ENCODE measurements around the gene PRSS48.

Gene PRSS48

DNA sequence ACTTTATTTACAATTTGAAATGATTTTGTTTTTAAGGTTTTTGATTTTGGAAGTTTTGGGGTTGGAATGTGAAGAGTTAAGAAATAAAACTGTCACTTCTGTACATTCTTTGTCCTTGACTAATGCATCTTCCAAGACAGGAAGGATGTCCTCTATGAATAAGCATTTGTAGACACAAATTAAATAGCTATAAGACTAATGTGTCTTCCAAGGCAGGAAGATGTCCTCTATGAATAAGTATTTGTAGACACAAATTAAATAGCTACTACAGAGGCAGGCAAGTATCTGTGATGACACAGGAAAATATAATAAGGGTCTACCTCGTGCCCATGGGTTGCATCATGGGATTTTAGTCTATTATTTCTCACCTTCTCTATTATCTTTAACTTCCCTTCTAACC, 14.5 kb downstream of the PRSS48 start:
- DNase-seq (ENCODE audit: insufficient read length, low spot score) (no peak), FAIRE-seq (no peak)
- no peak for TF ChIP-seq POLR2A (IDR thresholded peaks at IDR 0.05; ENCODE audit: low read depth, low read length)

DNA sequence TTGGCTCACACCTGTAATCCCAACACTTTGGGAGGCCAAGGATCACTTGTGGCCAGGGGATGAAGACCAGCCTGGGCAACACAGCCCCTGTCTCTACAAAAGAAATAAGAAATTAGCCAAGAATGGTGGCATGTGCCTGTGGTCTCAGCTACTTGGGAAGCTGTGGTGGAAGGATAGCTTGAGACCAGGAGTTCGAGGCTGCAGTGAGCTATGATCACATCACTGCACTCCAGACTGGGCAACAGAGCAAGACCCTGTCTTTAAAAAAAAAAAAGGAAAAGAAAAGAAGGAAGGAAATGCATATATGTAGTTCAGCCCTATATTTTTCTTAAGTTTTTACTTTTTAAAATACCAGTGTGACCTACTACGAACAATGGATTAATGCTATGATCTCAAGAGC, 15.1 kb downstream of the PRSS48 start:
- TF ChIP-seq POLR2A (IDR thresholded peaks at IDR 0.05; ENCODE audit: low read depth, low read length): no peak
- FAIRE-seq (no peak), DNase-seq (ENCODE audit: insufficient read length, low spot score) (no peak)

DNA sequence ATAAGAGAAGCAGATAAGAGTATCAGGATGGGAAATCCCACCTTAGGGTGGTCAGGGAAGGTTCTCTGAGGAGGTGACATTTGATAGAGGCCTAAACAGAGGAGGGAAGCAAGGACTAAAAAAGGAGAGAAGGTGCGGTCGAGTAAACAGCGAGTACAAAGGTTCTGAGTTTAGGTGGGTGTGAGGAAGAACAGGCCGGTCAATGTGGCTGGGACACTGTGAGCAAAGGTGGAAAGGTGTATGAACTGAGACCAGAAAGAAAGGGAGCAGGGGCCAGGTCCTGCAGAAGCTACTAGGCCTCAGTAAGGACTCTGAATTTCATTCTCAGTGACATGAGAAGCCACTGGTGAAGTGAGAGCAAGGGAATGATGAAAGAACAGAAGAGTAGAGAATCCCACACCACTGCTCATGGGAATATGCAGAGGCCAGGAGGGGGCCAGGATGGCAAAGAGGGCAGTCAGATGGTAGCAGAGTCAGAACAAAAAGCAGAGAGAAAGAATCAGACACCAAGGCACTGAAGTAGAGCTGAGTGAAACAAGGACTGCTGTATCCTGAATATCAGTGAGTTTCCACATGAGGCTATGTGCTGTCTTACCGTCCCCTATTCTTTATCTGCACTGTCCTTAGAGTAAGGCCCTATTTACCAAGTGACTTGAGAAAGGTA, 18.0 kb downstream of the PRSS48 start:
- FAIRE-seq (no peak), DNase-seq (ENCODE audit: insufficient read length, low spot score) (no peak)
- no peak for TF ChIP-seq POLR2A (IDR thresholded peaks at IDR 0.05; ENCODE audit: low read depth, low read length)

DNA sequence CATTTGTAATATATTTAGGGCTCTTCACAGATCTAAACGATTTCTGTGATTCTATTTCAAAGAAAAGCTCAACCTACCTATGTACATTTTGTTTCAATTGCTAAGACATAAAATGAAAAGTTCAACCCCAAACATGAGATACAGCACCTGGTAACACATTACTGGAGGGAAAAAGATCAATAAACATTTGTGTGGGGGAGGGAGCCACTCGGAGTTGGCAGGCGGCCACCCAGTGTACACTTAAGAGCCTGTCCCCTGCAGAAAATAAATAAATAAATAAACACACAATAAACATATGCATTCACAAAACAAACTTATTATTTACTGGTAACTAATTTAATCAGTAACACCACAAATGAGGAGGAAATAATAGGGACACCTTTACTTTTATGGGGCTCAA, 19.3 kb downstream of the PRSS48 start:
- TF ChIP-seq POLR2A (IDR thresholded peaks at IDR 0.05; ENCODE audit: low read depth, low read length): no peak
- FAIRE-seq (no peak), DNase-seq (ENCODE audit: insufficient read length, low spot score) (no peak)

DNA sequence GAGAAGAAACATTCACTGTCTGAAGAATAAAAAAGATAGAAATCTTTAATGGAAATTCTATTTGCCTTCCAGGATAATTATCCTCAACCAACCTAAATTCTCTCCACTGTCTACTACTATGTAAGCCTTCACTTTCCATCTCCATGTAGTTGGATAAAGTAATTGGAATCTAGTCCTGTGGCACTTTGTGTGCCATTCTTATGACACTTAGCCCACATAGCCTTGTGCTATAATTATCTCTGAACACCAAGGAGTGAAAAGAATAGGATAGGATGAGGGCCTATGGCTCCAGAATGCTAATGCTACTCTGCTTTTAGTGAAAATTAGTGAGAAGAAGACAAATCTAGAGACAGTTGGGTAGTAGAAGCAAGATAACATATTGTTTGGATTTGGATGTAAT, 20.2 kb downstream of the PRSS48 start:
- FAIRE-seq (no peak), DNase-seq (ENCODE audit: insufficient read length, low spot score) (no peak)
- TF ChIP-seq POLR2A (IDR thresholded peaks at IDR 0.05; ENCODE audit: low read depth, low read length): no peak

DNA sequence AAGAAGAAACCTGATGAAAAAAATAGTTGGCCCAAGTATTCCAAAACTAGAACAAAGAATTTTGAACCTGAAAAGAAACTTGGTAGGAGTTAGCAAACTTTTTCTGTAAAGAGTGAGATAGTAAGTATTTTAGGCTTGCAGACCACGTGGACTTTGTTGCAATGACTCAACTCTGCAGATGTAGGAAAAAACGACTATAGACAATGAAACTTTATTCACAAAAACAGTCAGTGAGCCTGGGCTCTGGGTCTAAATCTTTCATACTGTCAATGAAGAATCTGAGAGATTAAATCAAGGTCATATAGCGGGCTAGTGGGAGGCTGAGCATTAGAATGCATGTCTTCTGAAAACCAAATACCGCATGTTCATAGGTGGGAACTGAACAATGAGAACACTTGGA, 25.5 kb downstream of the PRSS48 start:
- DNase-seq (ENCODE audit: insufficient read length, low spot score) (no peak), FAIRE-seq (no peak)
- no peak for TF ChIP-seq POLR2A (IDR thresholded peaks at IDR 0.05; ENCODE audit: low read depth, low read length)

DNA sequence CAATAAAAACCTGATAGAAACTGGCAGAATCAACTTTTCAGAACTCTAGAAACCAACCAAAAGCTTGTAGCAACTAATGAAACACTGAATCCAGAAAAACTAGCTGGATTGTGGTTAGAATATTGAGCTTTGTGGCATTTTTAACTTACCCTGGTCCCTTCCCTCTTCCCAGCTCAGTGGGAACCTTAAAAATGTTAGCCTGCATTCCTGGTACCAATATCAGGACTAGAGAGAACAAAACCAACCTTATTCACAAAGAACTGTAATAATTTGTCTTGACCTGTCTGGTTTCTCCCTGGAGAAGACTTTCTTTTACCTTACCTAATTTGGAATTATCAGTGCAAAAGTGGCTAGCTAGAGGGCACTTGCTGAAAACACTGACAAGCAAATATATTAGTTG, 27.3 kb downstream of the PRSS48 start:
- FAIRE-seq (no peak), DNase-seq (ENCODE audit: insufficient read length, low spot score) (no peak)
- TF ChIP-seq POLR2A (IDR thresholded peaks at IDR 0.05; ENCODE audit: low read depth, low read length): no peak

DNA sequence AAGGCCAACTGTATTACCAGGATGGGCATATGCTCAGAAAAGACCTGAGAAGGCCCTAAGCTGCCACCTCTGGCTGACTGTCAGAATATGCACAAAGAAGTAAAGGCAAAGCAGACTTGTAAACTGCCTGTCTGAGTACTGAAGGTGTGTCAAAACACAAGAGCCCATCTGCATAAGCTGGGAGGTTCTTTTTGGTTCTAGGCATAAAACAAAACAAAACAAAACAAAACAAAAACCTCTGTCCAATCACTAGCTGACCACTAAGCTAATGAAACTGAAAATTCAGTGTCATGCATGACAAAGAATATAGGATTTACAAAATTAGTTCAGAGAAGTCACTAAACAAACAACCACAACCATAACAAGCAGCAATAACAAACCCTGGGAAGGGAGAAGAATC, 27.8 kb downstream of the PRSS48 start:
- DNase-seq (ENCODE audit: insufficient read length, low spot score): no peak
- TF ChIP-seq POLR2A (IDR thresholded peaks at IDR 0.05; ENCODE audit: low read depth, low read length): no peak
- FAIRE-seq: no peak

DNA sequence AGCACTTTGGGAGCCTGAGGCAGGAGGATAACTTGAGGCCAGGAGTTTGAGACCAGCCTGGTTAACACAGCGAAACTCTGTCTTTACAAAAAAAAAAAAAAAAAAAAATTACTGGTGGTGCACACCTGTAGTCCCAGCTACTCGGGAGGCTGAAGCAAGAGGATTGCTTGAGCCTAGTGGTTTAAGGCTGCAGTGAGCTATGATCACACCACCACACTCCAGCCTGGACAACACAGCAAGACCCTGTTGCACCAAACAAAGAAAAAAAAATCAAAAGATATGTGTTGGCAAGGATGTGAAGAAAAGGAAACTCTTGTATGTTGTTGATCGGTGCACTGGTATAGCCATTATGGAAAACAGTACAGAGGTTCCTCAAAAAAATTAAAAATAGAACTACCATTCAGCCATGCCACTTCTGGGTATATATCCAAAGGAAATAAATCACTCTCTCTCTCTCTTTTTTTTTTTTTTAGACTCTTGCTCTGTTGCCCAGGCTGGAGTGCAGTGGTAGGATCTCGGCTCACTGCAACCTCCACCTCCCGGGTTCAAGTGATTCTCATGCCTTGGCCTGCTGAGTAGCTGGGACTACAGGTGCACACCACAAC, 33.3 kb downstream of the PRSS48 start:
- TF ChIP-seq POLR2A (IDR thresholded peaks at IDR 0.05; ENCODE audit: low read depth, low read length): no peak
- no peak for DNase-seq (ENCODE audit: insufficient read length, low spot score)
- no peak for FAIRE-seq

DNA sequence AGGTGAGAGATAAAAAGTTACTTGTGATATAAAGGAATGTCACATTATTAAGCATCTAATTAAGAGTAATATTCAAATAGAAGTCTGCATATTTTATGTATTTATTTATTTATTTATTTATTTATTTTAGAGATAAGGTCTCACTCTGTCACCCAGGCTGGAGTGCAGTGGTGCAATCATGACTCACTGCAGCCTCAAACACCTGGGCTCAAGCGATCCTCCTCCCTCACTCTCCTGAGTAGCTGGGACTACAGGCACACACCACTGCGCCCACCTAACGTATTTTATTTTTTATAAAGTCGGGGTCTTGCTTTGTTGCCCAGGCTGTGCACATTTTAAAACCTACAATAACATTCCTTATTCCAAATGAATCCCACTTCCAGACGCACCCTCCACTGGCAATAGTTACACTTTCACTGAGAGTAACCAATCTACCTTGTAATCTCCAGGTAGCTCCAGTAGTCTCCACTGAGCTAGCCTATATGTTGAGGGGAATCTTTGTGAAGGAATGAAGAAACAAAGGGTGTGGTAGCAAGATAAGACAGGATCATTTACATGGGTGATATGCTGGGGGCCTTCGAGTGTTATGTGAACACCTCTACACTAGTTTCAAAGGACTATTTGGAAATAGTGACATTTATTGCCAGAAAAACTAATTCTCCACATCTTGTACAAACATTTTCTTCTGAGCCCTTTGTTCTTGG, 36.5 kb downstream of the PRSS48 start:
- DNase-seq (ENCODE audit: insufficient read length, low spot score) (no peak), FAIRE-seq (no peak)
- TF ChIP-seq POLR2A (IDR thresholded peaks at IDR 0.05; ENCODE audit: low read depth, low read length): no peak

DNA sequence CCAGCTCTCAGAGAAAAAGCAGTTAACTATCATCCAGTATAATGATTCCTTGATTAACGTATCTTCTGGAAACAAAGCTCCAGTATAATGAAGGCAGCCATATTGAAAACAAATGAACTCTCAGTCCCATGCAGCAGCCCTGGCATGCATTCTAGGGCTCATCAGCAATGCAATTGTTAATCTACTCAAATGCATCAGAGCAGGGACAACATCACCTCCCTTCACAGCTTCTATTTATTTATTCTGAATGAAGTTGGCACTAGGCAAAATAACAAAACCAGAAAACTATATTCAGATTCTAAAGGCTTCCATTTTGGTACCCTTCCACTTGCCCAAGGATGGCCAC, 37.0 kb downstream of the PRSS48 start:
- no peak for TF ChIP-seq POLR2A (IDR thresholded peaks at IDR 0.05; ENCODE audit: low read depth, low read length)
- FAIRE-seq (no peak), DNase-seq (ENCODE audit: insufficient read length, low spot score) (no peak)

DNA sequence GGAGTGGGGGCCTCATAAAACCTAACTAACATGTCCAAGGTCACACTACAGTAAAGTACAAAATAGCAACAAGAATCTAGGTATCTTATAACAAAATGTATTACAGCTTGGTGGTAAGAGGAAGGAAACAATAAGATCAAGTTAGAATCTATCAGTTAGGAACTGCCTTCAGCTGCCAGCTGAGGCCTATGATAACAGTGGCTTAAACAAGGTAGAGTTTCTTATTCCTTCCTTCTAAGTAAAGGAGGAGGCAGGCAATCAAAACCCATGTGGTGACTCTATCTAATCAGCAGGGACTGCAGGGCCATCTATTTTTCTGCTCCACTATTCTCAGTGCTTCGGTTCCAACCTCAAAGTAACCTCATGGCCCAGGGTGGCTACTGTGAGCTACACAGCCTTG, 37.5 kb downstream of the PRSS48 start:
- FAIRE-seq: no peak
- TF ChIP-seq POLR2A (IDR thresholded peaks at IDR 0.05; ENCODE audit: low read depth, low read length): no peak
- DNase-seq (ENCODE audit: insufficient read length, low spot score): no peak

DNA sequence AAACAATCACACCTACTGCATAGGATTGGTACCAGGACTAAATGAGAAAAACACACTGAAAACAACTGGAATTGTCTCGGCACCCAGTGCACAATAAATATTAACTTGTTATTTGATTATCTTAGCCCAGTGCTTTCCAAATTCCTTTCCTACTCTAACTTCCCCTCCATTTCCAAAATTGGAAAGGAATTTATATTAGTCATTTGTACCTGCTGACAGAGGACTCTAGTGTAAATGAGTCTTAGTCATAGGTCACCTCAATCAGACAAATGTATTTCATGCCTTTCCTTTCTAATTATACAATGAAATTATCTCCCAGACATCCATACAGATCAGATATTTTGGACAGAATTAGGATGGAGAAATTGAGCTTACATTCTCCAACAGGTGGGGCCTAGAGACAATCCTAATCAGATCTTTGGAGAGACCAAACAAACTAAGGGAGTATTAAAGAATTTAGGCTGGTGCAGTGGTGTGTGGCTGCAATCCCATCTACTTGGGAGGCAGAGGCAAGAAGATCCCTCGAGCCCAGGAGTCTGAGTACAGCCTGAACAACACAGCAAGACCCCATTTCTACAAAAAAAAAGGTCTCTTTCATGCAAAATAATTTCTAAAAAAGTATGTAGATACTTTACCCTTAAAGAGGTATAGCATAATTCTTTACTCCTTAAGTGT, 38.4 kb downstream of the PRSS48 start:
- DNase-seq (ENCODE audit: insufficient read length, low spot score): no peak
- TF ChIP-seq POLR2A (IDR thresholded peaks at IDR 0.05; ENCODE audit: low read depth, low read length): no peak

DNA sequence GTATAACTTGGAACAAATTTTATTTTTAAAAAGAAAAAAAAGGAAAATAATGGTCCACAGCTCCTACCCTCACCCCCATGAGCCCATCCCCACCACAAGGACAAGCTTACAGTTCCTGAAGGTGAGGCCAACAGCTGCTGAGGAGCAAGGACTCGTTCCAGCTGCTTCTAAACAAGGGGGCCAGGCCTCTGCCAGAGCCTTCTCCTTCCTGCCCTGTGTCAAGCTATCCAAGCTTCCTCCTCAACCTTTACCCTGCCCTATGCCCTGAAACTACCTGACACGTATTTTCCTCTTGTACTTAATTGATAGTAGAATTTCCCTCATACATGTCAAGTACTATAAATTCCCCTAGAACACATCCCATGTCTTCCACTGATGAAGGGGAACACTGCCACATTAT, 39.7 kb downstream of the PRSS48 start:
- TF ChIP-seq POLR2A (IDR thresholded peaks at IDR 0.05; ENCODE audit: low read depth, low read length): no peak
- DNase-seq (ENCODE audit: insufficient read length, low spot score) (no peak), FAIRE-seq (no peak)

More for the DNA sequence above, 38.4 kb downstream of the PRSS48 start:
- no peak for FAIRE-seq

All from H54 (cell line).